Activated CD4-positive, CD25-positive, alpha-beta regulatory T cell treated with anti-CD3 and anti-CD28 coated beads, Interleukin-2, amount 50 U/mL, for 24 hours (primary cell): ENCODE measurements around the gene BRD9.
"Not testable (repeated sequence)": the region's sequence is repeated elsewhere in the genome, so short reads cannot be mapped to it uniquely, and the experiment has no call there.

Experiments
- ATAC-seq, 2 donors: fragments of 150-1000 bp; cut with Tn5 transposase; one replicate each; pipeline ENCODE4 v1.10.0; 2021; ENCODE audit warnings: mild to moderate bottlenecking in 1 of 2, moderate library complexity in 1 of 2

BRD9 gene

GRCh38 chr5:902129-902916, 9.7 kb upstream of the BRD9 start:
- ATAC-seq = no peak

- peak; percentile 17 to 71 for ATAC-seq
Measured at GRCh38 chr5:900781-901180, 8.2 kb upstream of the BRD9 start.

- no peak for ATAC-seq
Measured at GRCh38 chr5:893711-894110, 1.1 kb upstream of the BRD9 start.

- no peak for ATAC-seq
Measured at GRCh38 chr5:893137-893506, 521 bp upstream of the BRD9 start.

- no peak for ATAC-seq
Measured at GRCh38 chr5:891837-892393, 686 bp downstream of the BRD9 start.

- no peak for ATAC-seq
Measured at GRCh38 chr5:891117-891836, 1.3 kb downstream of the BRD9 start.

- no peak for ATAC-seq
Measured at GRCh38 chr5:889075-889710, 3.4 kb downstream of the BRD9 start.

- ATAC-seq = no peak
Measured at GRCh38 chr5:888638-889035, 4.0 kb downstream of the BRD9 start.

- no peak for ATAC-seq
Measured at GRCh38 chr5:887947-888637, 4.5 kb downstream of the BRD9 start.

GRCh38 chr5:886716-887325, 5.8 kb downstream of the BRD9 start:
- ATAC-seq = no peak

GRCh38 chr5:886036-886435, 6.6 kb downstream of the BRD9 start:
- ATAC-seq = no peak

- no peak for ATAC-seq
Measured at GRCh38 chr5:885529-885928, 7.1 kb downstream of the BRD9 start.

GRCh38 chr5:885127-885442, 7.5 kb downstream of the BRD9 start:
- no peak for ATAC-seq

- no peak for ATAC-seq
Measured at GRCh38 chr5:884345-885126, 8.1 kb downstream of the BRD9 start.

GRCh38 chr5:883475-884181, 9.0 kb downstream of the BRD9 start:
- ATAC-seq = no peak

- ATAC-seq = no peak
Measured at GRCh38 chr5:882253-883183, 10.1 kb downstream of the BRD9 start.

- ATAC-seq = no peak
Measured at GRCh38 chr5:881551-881935, 11.1 kb downstream of the BRD9 start.

GRCh38 chr5:880816-881550, 11.6 kb downstream of the BRD9 start:
- ATAC-seq = no peak

- ATAC-seq = not testable (repeated sequence)
Measured at GRCh38 chr5:878677-879076, 13.9 kb downstream of the BRD9 start.
